H1 (cell line): ENCODE data around the gene SPEN. TPM values are rescaled to one million over a fixed set of nuclear protein-coding genes. Genes with fewer than 3 reads are reported as not detected.

Experiments
- CTCF ChIA-PET: fragments of 300-600 bp; sonication (Branson Sonifier 250); formaldehyde crosslinking; loops from one replicate; lab custom pipeline; 2021; ENCODE audit not compliant: partially characterized antibody; lab: Charles Lee
- POLR2A ChIA-PET: fragments of 300-600 bp; sonication (Branson Sonifier 250); formaldehyde crosslinking; loops from one replicate; lab custom pipeline; 2021; ENCODE audit warnings: inconsistent platforms; ENCODE audit not compliant: partially characterized antibody; lab: Charles Lee
- DNase-seq, 2 experiments: peaks; one replicate each; pipeline versions ENCODE4 v3.0.0 to v3.0.0-alpha.2; 2010 to 2022; ENCODE audit warnings: low spot score in 2 of 2, low read depth in 1 of 2, mixed read lengths in 1 of 2
- FAIRE-seq: peaks from 2 replicates; lab custom pipeline; 2011; peaks lifted over from hg19 to GRCh38; lab: Jason Lieb, UNC
- H2AFZ ChIP-seq: 2 replicates; pipeline ENCODE4 v1.8.1; 2012; ENCODE audit warnings: low read length, inconsistent platforms
- H2AK5ac ChIP-seq: 2 replicates; pipeline ENCODE4 v1.6.1; 2013; ENCODE audit warnings: low read depth, low read length
- H2BK120ac ChIP-seq: replicated peaks from 2 replicates; pipeline ENCODE3; 2013; ENCODE audit warnings: low read depth, low read length, inconsistent platforms
- H2BK12ac ChIP-seq: 2 replicates; pipeline ENCODE4 v1.6.1; 2013; ENCODE audit warnings: low read depth, low read length
- H2BK15ac ChIP-seq: 2 replicates; pipeline ENCODE4 v1.6.1; 2013; ENCODE audit warnings: low read length
- H2BK20ac ChIP-seq: 2 replicates; pipeline ENCODE4 v1.6.1; 2013; ENCODE audit warnings: low read length
- H2BK5ac ChIP-seq: 2 replicates; pipeline ENCODE4 v1.6.1; 2013; ENCODE audit warnings: low read depth, low read length
- H3K14ac ChIP-seq: 2 replicates; pipeline ENCODE4 v1.6.1; 2013; ENCODE audit warnings: inconsistent platforms; ENCODE audit not compliant: insufficient read length
- H3K18ac ChIP-seq: 2 replicates; pipeline ENCODE4 v1.6.1; 2013; ENCODE audit warnings: low read length; ENCODE audit errors: extremely low read depth
- H3K23ac ChIP-seq: 2 replicates; pipeline ENCODE4 v1.6.1; 2013; ENCODE audit warnings: inconsistent platforms; ENCODE audit not compliant: insufficient read length
- H3K23me2 ChIP-seq: 2 replicates; pipeline ENCODE4 v1.6.1; 2013; ENCODE audit warnings: low read depth, low read length
- H3K27ac ChIP-seq: 2 replicates; pipeline ENCODE4 v1.6.1; 2011; ENCODE audit warnings: low read depth, low read length, inconsistent platforms
- H3K27me3 ChIP-seq, 4 experiments: replicated peaks in 1 of 4; 1 replicate in 1 of 4; 2 replicates in 3 of 4; pipeline versions ENCODE4 v1.6.1 to v1.8.1; 2011 to 2013; ENCODE audit warnings: low read length in 3 of 4, mild to moderate bottlenecking in 3 of 4, inconsistent platforms in 2 of 4, mixed read lengths in 2 of 4, moderate library complexity in 1 of 4; ENCODE audit not compliant: control insufficient read depth in 3 of 4, insufficient read depth in 3 of 4; ENCODE audit errors: extremely low read depth in 1 of 4
- H3K36me3 ChIP-seq, 4 experiments: 2 replicates each; pipeline versions ENCODE4 v1.6.1 to v1.8.1; 2011 to 2013; ENCODE audit warnings: mild to moderate bottlenecking in 4 of 4, low read length in 3 of 4, moderate library complexity in 2 of 4, control low read depth in 1 of 4, inconsistent platforms in 1 of 4; ENCODE audit not compliant: insufficient read depth in 4 of 4, control insufficient read depth in 2 of 4
- H3K4ac ChIP-seq: replicated peaks from 2 replicates; pipeline ENCODE3; 2013; ENCODE audit warnings: low read length, low read depth, mixed read lengths, inconsistent platforms; ENCODE audit not compliant: insufficient read length
- H3K4me1 ChIP-seq, 4 experiments: replicated peaks in 1 of 4; 1 replicate in 1 of 4; 2 replicates in 3 of 4; pipeline versions ENCODE4 v1.6.1 to v1.8.1; 2011 to 2013; ENCODE audit warnings: low read length in 3 of 4, inconsistent platforms in 2 of 4, mixed read lengths in 1 of 4; ENCODE audit not compliant: insufficient read depth in 4 of 4, control insufficient read depth in 3 of 4
- H3K4me2 ChIP-seq, 2 experiments: 2 replicates each; pipeline versions ENCODE4 v1.6.1 to v1.8.1; 2011 to 2013; ENCODE audit warnings: low read depth in 2 of 2, low read length in 2 of 2, control low read depth in 1 of 2, inconsistent platforms in 1 of 2, mild to moderate bottlenecking in 1 of 2; ENCODE audit not compliant: insufficient read depth in 1 of 2
- H3K4me3 ChIP-seq, 4 experiments: fragments of 200-600, 300-600 bp in 1 of 4; sonication (generic), shearing (Covaris generic), sonication (Bioruptor Twin) in 1 of 4; 2 replicates each; pipeline versions ENCODE4 v1.5.1 to v1.8.1; 2011 to 2016; ENCODE audit warnings: low read length in 4 of 4, low read depth in 3 of 4, control low read depth in 2 of 4, inconsistent platforms in 2 of 4, mild to moderate bottlenecking in 2 of 4, mixed read lengths in 1 of 4, moderate library complexity in 1 of 4; ENCODE audit not compliant: insufficient read depth in 2 of 4; ENCODE audit errors: extremely low read depth in 1 of 4
- H3K56ac ChIP-seq: replicated peaks from 2 replicates; pipeline ENCODE3; 2013; ENCODE audit warnings: low read depth, mild to moderate bottlenecking, mixed read lengths, low read length, inconsistent platforms; ENCODE audit not compliant: insufficient read length
- H3K79me1 ChIP-seq: 2 replicates; pipeline ENCODE4 v1.6.1; 2013; ENCODE audit warnings: low read depth, low read length, control low read depth
- H3K79me2 ChIP-seq, 2 experiments: 2 replicates each; pipeline versions ENCODE4 v1.6.1 to v1.8.1; 2012 to 2013; ENCODE audit warnings: low read length in 2 of 2, mild to moderate bottlenecking in 2 of 2, inconsistent platforms in 1 of 2; ENCODE audit not compliant: insufficient read depth in 2 of 2, control insufficient read depth in 1 of 2
- H3K9ac ChIP-seq, 4 experiments: replicated peaks in 1 of 4; 1 replicate in 1 of 4; 2 replicates in 3 of 4; pipeline versions ENCODE4 v1.6.1 to v1.8.1; 2011 to 2013; ENCODE audit warnings: low read depth in 3 of 4, low read length in 3 of 4, control low read depth in 2 of 4, mild to moderate bottlenecking in 2 of 4, moderate library complexity in 2 of 4, inconsistent platforms in 1 of 4; ENCODE audit errors: extremely low read depth in 1 of 4
- H3K9me3 ChIP-seq, 2 experiments: 2 replicates each; pipeline versions ENCODE4 v1.6.1 to v1.8.1; 2012 to 2013; ENCODE audit warnings: mild to moderate bottlenecking in 2 of 2, moderate library complexity in 2 of 2, control low read depth in 1 of 2, inconsistent platforms in 1 of 2, low read depth in 1 of 2, low read length in 1 of 2, mixed read lengths in 1 of 2; ENCODE audit not compliant: insufficient read depth in 2 of 2
- H4K20me1 ChIP-seq, 2 experiments: replicated peaks in 1 of 2; 2 replicates each; pipeline versions ENCODE3 to v1.8.1; 2011 to 2013; ENCODE audit warnings: inconsistent platforms in 2 of 2, low read length in 2 of 2, mild to moderate bottlenecking in 1 of 2; ENCODE audit not compliant: insufficient read depth in 2 of 2, control insufficient read depth in 1 of 2
- H4K5ac ChIP-seq: 2 replicates; pipeline ENCODE4 v1.6.1; 2013; ENCODE audit warnings: low read length, low read depth, mixed read lengths, inconsistent platforms; ENCODE audit not compliant: insufficient read length
- H4K8ac ChIP-seq: 2 replicates; pipeline ENCODE4 v1.8.0; 2013; ENCODE audit warnings: mild to moderate bottlenecking, moderate library complexity, low read length, inconsistent platforms; ENCODE audit not compliant: insufficient read depth; ENCODE audit errors: extremely low read depth
- H4K91ac ChIP-seq: replicated peaks from 2 replicates; pipeline ENCODE3; 2013; ENCODE audit warnings: low read length, mixed read lengths, inconsistent platforms; ENCODE audit not compliant: insufficient read length
- ATF3 ChIP-seq: IDR thresholded peaks from 2 replicates; pipeline ENCODE4 v1.6.1; 2011; ENCODE audit warnings: low read depth, mild to moderate bottlenecking, low read length; ENCODE audit not compliant: insufficient read depth
- CHD1 ChIP-seq: IDR thresholded peaks from 2 replicates; pipeline ENCODE4 v1.6.1; 2012; ENCODE audit warnings: low read depth, low read length, improper control_type of control experiment
- CHD2 ChIP-seq: IDR thresholded peaks from 2 replicates; pipeline ENCODE4 v1.6.1; 2012; ENCODE audit warnings: low read length, improper control_type of control experiment
- KDM4A ChIP-seq: IDR thresholded peaks from one replicate; pipeline ENCODE4 v1.7.1; 2012; ENCODE audit warnings: low read depth, mild to moderate bottlenecking, moderate library complexity, low read length, inconsistent platforms; ENCODE audit not compliant: severe bottlenecking
- NRF1 ChIP-seq: IDR thresholded peaks from 2 replicates; pipeline ENCODE4 v1.6.1; 2011; ENCODE audit warnings: mild to moderate bottlenecking, low read depth, low read length, improper control_type of control experiment
- TCF12 ChIP-seq: IDR thresholded peaks from 2 replicates; pipeline ENCODE4 v1.6.1; 2011; ENCODE audit warnings: low read depth, mild to moderate bottlenecking, low read length
- USF2 ChIP-seq: IDR thresholded peaks from 2 replicates; pipeline ENCODE4 v1.6.1; 2011; ENCODE audit warnings: low read length, improper control_type of control experiment
- ZNF274 ChIP-seq: IDR thresholded peaks from 2 replicates; pipeline ENCODE4 v1.7.0; 2012; ENCODE audit warnings: low read length, borderline replicate concordance; ENCODE audit errors: extremely low read depth
- WGBS, 2 experiments: shearing (Covaris generic) in 1 of 2; methylation state at CpG; one replicate each; pipeline versions ENCODE4 v1.1.6 to v1.1.7; 2013 to 2015; ENCODE audit warnings: low lambda C conversion rate in 2 of 2, mixed read lengths in 2 of 2, inconsistent platforms in 1 of 2, low coverage in 1 of 2, missing lambda C conversion rate in 1 of 2; ENCODE audit not compliant: insufficient replicate concordance in 2 of 2, insufficient coverage in 1 of 2, insufficient read length in 1 of 2; ENCODE audit errors: extremely low coverage in 1 of 2, missing lambda C conversion rate in 1 of 2; 5-methylcytosine and 5-hydroxymethylcytosine counted together
- polyA plus RNA-seq, 7 experiments: library from polyadenylated mRNA; depleted of rRNA in 3 of 7; stranded (reverse) in 5 of 7; unstranded in 2 of 7; fragments of >200 nt in 5 of 7; fragments of 200-250 nt in 2 of 7; gene quantifications; 1 replicate in 5 of 7; 2 replicates in 1 of 7; 4 replicates in 1 of 7; pipeline versions ENCODE4 v1.2.1 to v1.2.3, GENCODE V29; 2011 to 2013; ENCODE audit warnings: missing spikeins in 2 of 7, mixed read lengths in 2 of 7
- total RNA-seq: library from RNA; stranded (reverse); fragmentation: NEBNext Ultra II Directional; extraction: Animal tissue kit (Norgen Biotek cat#: 25700); gene quantifications from 2 replicates; pipeline ENCODE4 v1.2.1, GENCODE V29; 2021
- TF ChIP-seq, protein P1 (sequence below), 3 experiments: IDR thresholded peaks; 1 replicate in 2 of 3; 2 replicates in 1 of 3; pipeline versions ENCODE4 v1.5.1 to v1.6.1; 2011; ENCODE audit warnings: low read length in 3 of 3, mild to moderate bottlenecking in 3 of 3, inconsistent platforms in 2 of 3, low read depth in 1 of 3, moderate library complexity in 1 of 3; ENCODE audit not compliant: insufficient read depth in 1 of 3; ENCODE audit errors: control extremely low read depth in 1 of 3

SPEN gene
- total and polyA plus RNA-seq, 2 of the 8 experiments (the other 6 are each of a cell fraction or from before 2014, with no cell fraction given) = 12.5 to 52.1 TPM

DNA sequence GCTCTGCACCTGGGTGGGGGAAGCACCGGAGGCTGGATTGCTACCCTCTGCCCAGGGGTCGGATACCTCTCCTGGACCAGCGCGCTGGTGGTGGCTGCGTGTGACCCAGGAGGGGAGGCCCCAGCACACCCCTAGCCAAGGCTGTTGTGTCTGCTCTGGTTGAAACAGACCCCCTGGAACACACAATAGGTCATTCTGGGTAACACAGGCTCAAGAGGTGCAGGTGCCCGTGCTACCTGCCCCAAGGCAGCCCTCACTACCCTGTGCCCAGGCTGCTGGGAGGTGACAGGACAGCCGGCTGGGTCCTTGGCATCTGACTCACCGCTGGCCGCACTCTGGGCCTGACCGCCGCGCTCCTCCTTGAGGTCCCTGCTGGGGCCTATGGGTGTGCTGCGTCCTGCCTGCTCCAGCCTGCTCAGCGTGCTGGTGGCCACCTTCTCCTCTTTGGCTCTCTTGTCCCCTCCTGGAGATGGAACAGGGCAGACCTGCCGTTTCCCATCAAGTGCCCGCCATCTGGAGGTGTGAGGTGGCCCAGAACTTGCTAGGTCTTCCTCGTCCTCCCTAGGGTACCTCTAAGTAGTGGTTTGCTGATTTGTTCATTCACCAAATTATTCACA lies 98.4 kb downstream of the SPEN start:
- Histone ChIP-seq H3K9me3 (no peaks in the 10 kb centered on the region), H3K4me1 (peaks cover 4 to 25% (median 14%) of the 10 kb centered on the region in 4 experiments), H3K4me2 (no peak overlapping the region), H3K23me2 (no peaks in the 10 kb centered on the region), H2BK15ac (no peak overlapping the region), H3K14ac (no peak overlapping the region), H4K5ac (no peak overlapping the region), H3K9ac (no peak overlapping the region), H2AK5ac (no peak overlapping the region), H3K4ac (no peak overlapping the region), H4K8ac (no peak overlapping the region), H2BK20ac (no peak overlapping the region), H3K27me3 (no peaks in the 10 kb centered on the region), H3K18ac (no peak overlapping the region), H4K20me1 (peaks cover 0 to 15% of the 10 kb centered on the region in 2 experiments), H2BK5ac (no peak overlapping the region), H3K36me3 (peaks cover 3 to 22% (median 18%) of the 10 kb centered on the region in 4 experiments; a peak in 7 of 8 replicates), H3K23ac (no peak overlapping the region), H3K79me1 (peaks cover 5% of the 10 kb centered on the region; the same call in 1 of the 2 replicates), H3K79me2 (no peaks in the 10 kb centered on the region), H2BK12ac (no peak overlapping the region), H3K27ac (no peak overlapping the region), H3K4me3 (no peak overlapping the region), H2AFZ (no peak overlapping the region), H4K91ac (no peak overlapping the region), H2BK120ac (no peak overlapping the region), H3K56ac (no peak overlapping the region)
- DNase-seq (no peak), FAIRE-seq (no peak)
- POLR2A ChIA-PET = no interaction called here
- 93% methylated on average over 13 of the region's 17 CpGs; no CpG with 5 or more reads in 1 of the 2 experiments for WGBS, 2 experiments
- CTCF ChIA-PET = interaction anchor here (0.9 to 1.2 kb wide), 3 partner anchors 150 to 352 kb away, joined by 3 to 5 read pairs (median 3); no protein-coding TSS in a partner anchor
- TF ChIP-seq KDM4A = no peak
- TF ChIP-seq ATF3 = no peak
- TF ChIP-seq TCF12 = no peak
- no peak for TF ChIP-seq USF2
- TF ChIP-seq, protein P1, sequence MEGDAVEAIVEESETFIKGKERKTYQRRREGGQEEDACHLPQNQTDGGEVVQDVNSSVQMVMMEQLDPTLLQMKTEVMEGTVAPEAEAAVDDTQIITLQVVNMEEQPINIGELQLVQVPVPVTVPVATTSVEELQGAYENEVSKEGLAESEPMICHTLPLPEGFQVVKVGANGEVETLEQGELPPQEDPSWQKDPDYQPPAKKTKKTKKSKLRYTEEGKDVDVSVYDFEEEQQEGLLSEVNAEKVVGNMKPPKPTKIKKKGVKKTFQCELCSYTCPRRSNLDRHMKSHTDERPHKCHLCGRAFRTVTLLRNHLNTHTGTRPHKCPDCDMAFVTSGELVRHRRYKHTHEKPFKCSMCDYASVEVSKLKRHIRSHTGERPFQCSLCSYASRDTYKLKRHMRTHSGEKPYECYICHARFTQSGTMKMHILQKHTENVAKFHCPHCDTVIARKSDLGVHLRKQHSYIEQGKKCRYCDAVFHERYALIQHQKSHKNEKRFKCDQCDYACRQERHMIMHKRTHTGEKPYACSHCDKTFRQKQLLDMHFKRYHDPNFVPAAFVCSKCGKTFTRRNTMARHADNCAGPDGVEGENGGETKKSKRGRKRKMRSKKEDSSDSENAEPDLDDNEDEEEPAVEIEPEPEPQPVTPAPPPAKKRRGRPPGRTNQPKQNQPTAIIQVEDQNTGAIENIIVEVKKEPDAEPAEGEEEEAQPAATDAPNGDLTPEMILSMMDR (IDR thresholded peaks at IDR 0.05; ENCODE audit: control extremely low read depth in 1 of 3, insufficient read depth in 1 of 3, low read depth in 1 of 3, low read length in 3 of 3) = no peak
- TF ChIP-seq CHD2 = no peak
- no peak for TF ChIP-seq ZNF274
- TF ChIP-seq CHD1 = no peak
- no peak for TF ChIP-seq NRF1
